H9 (cell line): ENCODE data around the gene PIPOX. TPM values are rescaled to one million over a fixed set of nuclear protein-coding genes. Genes with fewer than 3 reads are reported as not detected.

Experiments used
- DNase-seq: peaks from one replicate; pipeline ENCODE4 v3.0.0-alpha.2; 2017
- H2AFZ ChIP-seq: one replicate; pipeline ENCODE4 v1.6.1; 2013; ENCODE audit warnings: mild to moderate bottlenecking, low read length, control low read depth, moderate library complexity
- H2AK5ac ChIP-seq: 2 replicates; pipeline ENCODE4 v1.6.1; 2013; ENCODE audit warnings: low read length, control low read depth, mixed read lengths; ENCODE audit not compliant: insufficient read length
- H2BK120ac ChIP-seq: one replicate; pipeline ENCODE4 v1.6.1; 2013; ENCODE audit warnings: low read depth, mild to moderate bottlenecking, low read length, control low read depth, inconsistent platforms; ENCODE audit not compliant: poor library complexity, severe bottlenecking
- H2BK12ac ChIP-seq: 2 replicates; pipeline ENCODE4 v1.6.1; 2013; ENCODE audit warnings: low read length, control low read depth, mixed read lengths, low read depth; ENCODE audit not compliant: insufficient read length
- H2BK15ac ChIP-seq: 2 replicates; pipeline ENCODE4 v1.6.1; 2013; ENCODE audit warnings: low read depth, low read length, control low read depth
- H2BK20ac ChIP-seq: one replicate; pipeline ENCODE4 v1.6.1; 2013; ENCODE audit warnings: low read depth, mild to moderate bottlenecking, low read length, control low read depth, inconsistent platforms; ENCODE audit not compliant: poor library complexity, severe bottlenecking
- H2BK5ac ChIP-seq: 2 replicates; pipeline ENCODE4 v1.6.1; 2013; ENCODE audit warnings: low read length, control low read depth, mixed read lengths; ENCODE audit not compliant: insufficient read length
- H3K14ac ChIP-seq: 2 replicates; pipeline ENCODE4 v1.6.1; 2013; ENCODE audit warnings: low read length, control low read depth; ENCODE audit not compliant: insufficient read depth
- H3K18ac ChIP-seq: 2 replicates; pipeline ENCODE4 v1.6.1; 2013; ENCODE audit warnings: low read depth, mild to moderate bottlenecking, mixed read lengths, low read length, control low read depth; ENCODE audit not compliant: insufficient read length
- H3K23ac ChIP-seq: 2 replicates; pipeline ENCODE4 v1.6.1; 2013; ENCODE audit warnings: low read length, control low read depth, mixed read lengths, low read depth; ENCODE audit not compliant: insufficient read length
- H3K23me2 ChIP-seq: 2 replicates; pipeline ENCODE4 v1.6.1; 2013; ENCODE audit warnings: low read depth, mild to moderate bottlenecking, mixed read lengths, low read length, control low read depth; ENCODE audit not compliant: insufficient read length, poor library complexity, severe bottlenecking
- H3K27ac ChIP-seq: 2 replicates; pipeline ENCODE4 v1.5.1; 2013; ENCODE audit warnings: low read length, control low read depth, mixed read lengths, low read depth; ENCODE audit not compliant: insufficient read length
- H3K27me3 ChIP-seq: 2 replicates; pipeline ENCODE4 v1.6.1; 2013; ENCODE audit warnings: low read length, control low read depth, inconsistent platforms; ENCODE audit not compliant: insufficient read depth
- H3K4ac ChIP-seq: 2 replicates; pipeline ENCODE4 v1.6.1; 2013; ENCODE audit warnings: low read depth, mild to moderate bottlenecking, control low read depth, inconsistent platforms, low read length, moderate library complexity
- H3K4me1 ChIP-seq: 2 replicates; pipeline ENCODE4 v1.6.1; 2013; ENCODE audit warnings: low read length, control low read depth, inconsistent platforms; ENCODE audit not compliant: insufficient read depth
- H3K4me2 ChIP-seq: 2 replicates; pipeline ENCODE4 v1.6.1; 2013; ENCODE audit warnings: low read length, control low read depth, mixed read lengths; ENCODE audit not compliant: insufficient read length, insufficient read depth
- H3K56ac ChIP-seq: 2 replicates; pipeline ENCODE4 v1.6.1; 2013; ENCODE audit warnings: low read depth, mild to moderate bottlenecking, mixed read lengths, low read length, control low read depth; ENCODE audit not compliant: insufficient read length
- H3K79me1 ChIP-seq: 2 replicates; pipeline ENCODE4 v1.6.1; 2013; ENCODE audit warnings: low read depth, mild to moderate bottlenecking, moderate library complexity, low read length, control low read depth, inconsistent platforms; ENCODE audit not compliant: insufficient read depth, poor library complexity, severe bottlenecking
- H3K79me2 ChIP-seq: 2 replicates; pipeline ENCODE4 v1.6.1; 2013; ENCODE audit warnings: low read length, control low read depth, inconsistent platforms; ENCODE audit not compliant: insufficient read depth
- H3K9ac ChIP-seq: 2 replicates; pipeline ENCODE4 v1.6.1; 2013; ENCODE audit warnings: low read length, control low read depth, mixed read lengths; ENCODE audit not compliant: insufficient read length; ENCODE audit errors: extremely low read depth
- H3K9me3 ChIP-seq: one replicate; pipeline ENCODE4 v1.6.1; 2013; ENCODE audit warnings: low read depth, low read length, inconsistent platforms; ENCODE audit not compliant: control insufficient read depth
- H3T11ph ChIP-seq: one replicate; pipeline ENCODE4 v1.6.1; 2013; ENCODE audit warnings: mild to moderate bottlenecking, low read length, control low read depth, inconsistent platforms
- H4K20me1 ChIP-seq: one replicate; pipeline ENCODE4 v1.6.1; 2013; ENCODE audit not compliant: control insufficient read depth, insufficient read length, insufficient read depth
- H4K5ac ChIP-seq: 2 replicates; pipeline ENCODE4 v1.6.1; 2013; ENCODE audit warnings: low read depth, mild to moderate bottlenecking, mixed read lengths, low read length, control low read depth; ENCODE audit not compliant: insufficient read length
- H4K8ac ChIP-seq: replicated peaks from 2 replicates; pipeline ENCODE4 v1.6.1; 2013; ENCODE audit warnings: low read length, control low read depth, mixed read lengths, low read depth; ENCODE audit not compliant: insufficient read length
- H4K91ac ChIP-seq: 2 replicates; pipeline ENCODE4 v1.6.1; 2013; ENCODE audit warnings: low read depth, mild to moderate bottlenecking, moderate library complexity, mixed read lengths, low read length, control low read depth; ENCODE audit not compliant: insufficient read length
- H3K27ac Mint-ChIP-seq, 3 experiments: 2 replicates in 2 of 3; 3 replicates in 1 of 3; pipeline ENCODE4 v1.8.0; 2020 to 2021; ENCODE audit warnings: mixed read lengths in 3 of 3, mild to moderate bottlenecking in 1 of 3, moderate library complexity in 1 of 3
- H3K27me3 Mint-ChIP-seq: 2 replicates; pipeline ENCODE4 v1.8.0; 2021; ENCODE audit warnings: low read depth, mild to moderate bottlenecking, moderate library complexity, mixed read lengths
- H3K36me3 Mint-ChIP-seq, 3 experiments: 2 replicates in 2 of 3; 3 replicates in 1 of 3; pipeline ENCODE4 v1.8.0; 2020 to 2021; ENCODE audit warnings: low read depth in 3 of 3, mixed read lengths in 3 of 3; ENCODE audit not compliant: insufficient read depth in 1 of 3
- H3K4me1 Mint-ChIP-seq, 2 experiments: 2 replicates each; pipeline ENCODE4 v1.8.0; 2020; ENCODE audit warnings: mixed read lengths in 2 of 2
- H3K4me3 Mint-ChIP-seq, 2 experiments: 2 replicates in 1 of 2; 3 replicates in 1 of 2; pipeline ENCODE4 v1.8.0; 2020 to 2021; ENCODE audit warnings: mild to moderate bottlenecking in 2 of 2, mixed read lengths in 2 of 2, moderate library complexity in 1 of 2
- H3K9me3 Mint-ChIP-seq, 2 experiments: 2 replicates in 1 of 2; 3 replicates in 1 of 2; pipeline ENCODE4 v1.8.0; 2020; ENCODE audit warnings: mild to moderate bottlenecking in 2 of 2, mixed read lengths in 2 of 2, moderate library complexity in 1 of 2
- WGBS: extraction: QIAGEN DNeasy Blood & Tissue Kit; methylation state at CpG from one replicate; pipeline ENCODE4 v1.1.7; 2013; ENCODE audit warnings: missing lambda C conversion rate, low lambda C conversion rate, mixed read lengths; ENCODE audit not compliant: insufficient read length; ENCODE audit errors: extremely low coverage; 5-methylcytosine and 5-hydroxymethylcytosine counted together
- total RNA-seq: library from RNA; stranded (reverse); gene quantifications from 2 replicates; pipeline ENCODE4 v1.2.1, GENCODE V29; 2021
- TF ChIP-seq, protein P1 (sequence below): fragments of 200-600 bp; sonication (generic); conservative IDR thresholded peaks from 3 replicates; pipeline ENCODE4 v1.8.0; 2021; ENCODE audit warnings: antibody characterized with exemption, mild to moderate bottlenecking

PIPOX gene
- total RNA-seq, 1 experiment from 2014 or later = 30.1 TPM

DNA sequence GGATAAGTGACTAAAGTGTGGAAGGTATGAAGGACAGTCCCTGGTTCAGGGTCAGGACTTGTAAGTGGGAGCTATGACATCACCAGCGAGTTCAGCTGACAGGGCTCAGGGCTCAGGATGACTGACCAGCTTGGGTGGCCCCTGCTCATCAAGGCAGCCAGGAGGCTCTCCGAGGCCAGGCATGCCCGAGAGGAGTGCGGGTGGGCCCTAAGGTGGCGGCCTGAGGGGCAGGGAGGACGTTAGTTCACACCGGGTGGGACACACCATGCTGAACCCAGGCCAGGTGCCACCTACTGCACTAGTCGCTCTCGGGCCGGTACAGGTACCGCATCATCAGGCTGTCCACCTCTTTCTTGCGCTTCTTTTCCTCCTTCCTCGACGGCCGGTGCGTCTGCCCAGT is 36.5 kb downstream of the PIPOX start:
- Histone ChIP-seq H3K27ac (no peak overlapping the region), H2AK5ac (no peak overlapping the region), H4K8ac (no peak overlapping the region), H3K4me1 (peaks cover 10% of the 10 kb centered on the region; the same call in 1 of the 2 replicates), H3K56ac (no peak overlapping the region), H2BK15ac (no peak overlapping the region), H4K91ac (no peak overlapping the region), H2BK20ac (no peak overlapping the region), H4K5ac (no peak overlapping the region), H2BK5ac (no peak overlapping the region), H3K79me2 (no peaks in the 10 kb centered on the region), H3K23ac (no peak overlapping the region), H3K79me1 (no peaks in the 10 kb centered on the region), H3K9me3 (no peaks in the 10 kb centered on the region), H3K27me3 (no peaks in the 10 kb centered on the region), H3T11ph (no peak overlapping the region), H2AFZ (no peak overlapping the region), H3K14ac (no peak overlapping the region), H2BK12ac (no peak overlapping the region), H3K23me2 (peaks cover 3% of the 10 kb centered on the region), H4K20me1 (no peaks in the 10 kb centered on the region), H3K18ac (no peak overlapping the region), H3K4me2 (no peak overlapping the region), H2BK120ac (no peak overlapping the region), H3K9ac (no peak overlapping the region), H3K4ac (no peak overlapping the region)
- Mint-ChIP-seq H3K9me3 (no peaks in the 10 kb centered on the region), H3K27ac (peak overlapping the region in 2 of 3 experiments; percentile 34 to 52; a peak in 3 of 7 replicates), H3K4me1 (peaks cover 41 to 58% of the 10 kb centered on the region in 2 experiments), H3K27me3 (no peaks in the 10 kb centered on the region), H3K36me3 (peaks cover 11 to 24% (median 20%) of the 10 kb centered on the region in 3 experiments; a peak in 6 of 7 replicates), H3K4me3 (no peak overlapping the region; a peak in 1 of 5 replicates)
- DNase-seq = no peak
- no CpG with 5 or more reads among the region's 16 CpGs for WGBS
- TF ChIP-seq, protein P1, sequence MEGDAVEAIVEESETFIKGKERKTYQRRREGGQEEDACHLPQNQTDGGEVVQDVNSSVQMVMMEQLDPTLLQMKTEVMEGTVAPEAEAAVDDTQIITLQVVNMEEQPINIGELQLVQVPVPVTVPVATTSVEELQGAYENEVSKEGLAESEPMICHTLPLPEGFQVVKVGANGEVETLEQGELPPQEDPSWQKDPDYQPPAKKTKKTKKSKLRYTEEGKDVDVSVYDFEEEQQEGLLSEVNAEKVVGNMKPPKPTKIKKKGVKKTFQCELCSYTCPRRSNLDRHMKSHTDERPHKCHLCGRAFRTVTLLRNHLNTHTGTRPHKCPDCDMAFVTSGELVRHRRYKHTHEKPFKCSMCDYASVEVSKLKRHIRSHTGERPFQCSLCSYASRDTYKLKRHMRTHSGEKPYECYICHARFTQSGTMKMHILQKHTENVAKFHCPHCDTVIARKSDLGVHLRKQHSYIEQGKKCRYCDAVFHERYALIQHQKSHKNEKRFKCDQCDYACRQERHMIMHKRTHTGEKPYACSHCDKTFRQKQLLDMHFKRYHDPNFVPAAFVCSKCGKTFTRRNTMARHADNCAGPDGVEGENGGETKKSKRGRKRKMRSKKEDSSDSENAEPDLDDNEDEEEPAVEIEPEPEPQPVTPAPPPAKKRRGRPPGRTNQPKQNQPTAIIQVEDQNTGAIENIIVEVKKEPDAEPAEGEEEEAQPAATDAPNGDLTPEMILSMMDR = no peak
